ENCODE results near the gene CCPG1.

DNA sequence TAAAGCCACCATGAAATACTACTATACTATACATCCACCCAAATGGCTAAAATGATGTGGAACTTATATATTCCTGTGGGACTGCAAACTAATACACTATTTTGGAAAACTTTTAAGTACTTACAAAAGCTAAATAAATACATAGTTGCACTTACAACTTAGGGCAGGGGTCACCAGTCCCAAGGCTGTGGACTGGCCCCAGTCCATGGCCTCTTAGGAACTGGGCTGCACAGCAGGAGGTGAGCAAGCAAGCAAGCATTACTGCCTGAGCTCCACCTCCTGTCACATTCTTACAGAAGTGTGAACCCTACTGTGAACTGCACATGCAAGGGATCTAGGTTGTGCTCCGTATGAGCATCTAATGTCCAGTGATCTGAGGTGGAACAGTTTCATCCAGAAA, 71.0 kb downstream of the CCPG1 start:
- TF ChIP-seq, protein P1, sequence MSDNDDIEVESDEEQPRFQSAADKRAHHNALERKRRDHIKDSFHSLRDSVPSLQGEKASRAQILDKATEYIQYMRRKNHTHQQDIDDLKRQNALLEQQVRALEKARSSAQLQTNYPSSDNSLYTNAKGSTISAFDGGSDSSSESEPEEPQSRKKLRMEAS (CRISPR knock-in tag; IDR thresholded peaks at IDR 0.05): no peak
- TF ChIP-seq, protein P2, sequence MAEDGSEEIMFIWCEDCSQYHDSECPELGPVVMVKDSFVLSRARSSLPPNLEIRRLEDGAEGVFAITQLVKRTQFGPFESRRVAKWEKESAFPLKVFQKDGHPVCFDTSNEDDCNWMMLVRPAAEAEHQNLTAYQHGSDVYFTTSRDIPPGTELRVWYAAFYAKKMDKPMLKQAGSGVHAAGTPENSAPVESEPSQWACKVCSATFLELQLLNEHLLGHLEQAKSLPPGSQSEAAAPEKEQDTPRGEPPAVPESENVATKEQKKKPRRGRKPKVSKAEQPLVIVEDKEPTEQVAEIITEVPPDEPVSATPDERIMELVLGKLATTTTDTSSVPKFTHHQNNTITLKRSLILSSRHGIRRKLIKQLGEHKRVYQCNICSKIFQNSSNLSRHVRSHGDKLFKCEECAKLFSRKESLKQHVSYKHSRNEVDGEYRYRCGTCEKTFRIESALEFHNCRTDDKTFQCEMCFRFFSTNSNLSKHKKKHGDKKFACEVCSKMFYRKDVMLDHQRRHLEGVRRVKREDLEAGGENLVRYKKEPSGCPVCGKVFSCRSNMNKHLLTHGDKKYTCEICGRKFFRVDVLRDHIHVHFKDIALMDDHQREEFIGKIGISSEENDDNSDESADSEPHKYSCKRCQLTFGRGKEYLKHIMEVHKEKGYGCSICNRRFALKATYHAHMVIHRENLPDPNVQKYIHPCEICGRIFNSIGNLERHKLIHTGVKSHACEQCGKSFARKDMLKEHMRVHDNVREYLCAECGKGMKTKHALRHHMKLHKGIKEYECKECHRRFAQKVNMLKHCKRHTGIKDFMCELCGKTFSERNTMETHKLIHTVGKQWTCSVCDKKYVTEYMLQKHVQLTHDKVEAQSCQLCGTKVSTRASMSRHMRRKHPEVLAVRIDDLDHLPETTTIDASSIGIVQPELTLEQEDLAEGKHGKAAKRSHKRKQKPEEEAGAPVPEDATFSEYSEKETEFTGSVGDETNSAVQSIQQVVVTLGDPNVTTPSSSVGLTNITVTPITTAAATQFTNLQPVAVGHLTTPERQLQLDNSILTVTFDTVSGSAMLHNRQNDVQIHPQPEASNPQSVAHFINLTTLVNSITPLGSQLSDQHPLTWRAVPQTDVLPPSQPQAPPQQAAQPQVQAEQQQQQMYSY (CRISPR knock-in tag; IDR thresholded peaks at IDR 0.05): no peak
- TF ChIP-seq, protein P3, sequence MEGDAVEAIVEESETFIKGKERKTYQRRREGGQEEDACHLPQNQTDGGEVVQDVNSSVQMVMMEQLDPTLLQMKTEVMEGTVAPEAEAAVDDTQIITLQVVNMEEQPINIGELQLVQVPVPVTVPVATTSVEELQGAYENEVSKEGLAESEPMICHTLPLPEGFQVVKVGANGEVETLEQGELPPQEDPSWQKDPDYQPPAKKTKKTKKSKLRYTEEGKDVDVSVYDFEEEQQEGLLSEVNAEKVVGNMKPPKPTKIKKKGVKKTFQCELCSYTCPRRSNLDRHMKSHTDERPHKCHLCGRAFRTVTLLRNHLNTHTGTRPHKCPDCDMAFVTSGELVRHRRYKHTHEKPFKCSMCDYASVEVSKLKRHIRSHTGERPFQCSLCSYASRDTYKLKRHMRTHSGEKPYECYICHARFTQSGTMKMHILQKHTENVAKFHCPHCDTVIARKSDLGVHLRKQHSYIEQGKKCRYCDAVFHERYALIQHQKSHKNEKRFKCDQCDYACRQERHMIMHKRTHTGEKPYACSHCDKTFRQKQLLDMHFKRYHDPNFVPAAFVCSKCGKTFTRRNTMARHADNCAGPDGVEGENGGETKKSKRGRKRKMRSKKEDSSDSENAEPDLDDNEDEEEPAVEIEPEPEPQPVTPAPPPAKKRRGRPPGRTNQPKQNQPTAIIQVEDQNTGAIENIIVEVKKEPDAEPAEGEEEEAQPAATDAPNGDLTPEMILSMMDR (IDR thresholded peaks at IDR 0.05): no peak
- TF ChIP-seq TCF7 (CRISPR knock-in tag; IDR thresholded peaks at IDR 0.05; ENCODE audit: low read depth) (no peak), NR1H2 (CRISPR knock-in tag; IDR thresholded peaks at IDR 0.05) (no peak), JUN (CRISPR knock-in tag; IDR thresholded peaks at IDR 0.05) (no peak), GABPB1 (CRISPR knock-in tag; IDR thresholded peaks at IDR 0.05) (no peak), ATF1 (CRISPR knock-in tag; IDR thresholded peaks at IDR 0.05) (no peak), ZNF232 (CRISPR knock-in tag; IDR thresholded peaks at IDR 0.05) (no peak), FOXJ3 (CRISPR knock-in tag; IDR thresholded peaks at IDR 0.05; ENCODE audit: borderline replicate concordance) (no peak)
- TF ChIP-seq, protein P4, sequence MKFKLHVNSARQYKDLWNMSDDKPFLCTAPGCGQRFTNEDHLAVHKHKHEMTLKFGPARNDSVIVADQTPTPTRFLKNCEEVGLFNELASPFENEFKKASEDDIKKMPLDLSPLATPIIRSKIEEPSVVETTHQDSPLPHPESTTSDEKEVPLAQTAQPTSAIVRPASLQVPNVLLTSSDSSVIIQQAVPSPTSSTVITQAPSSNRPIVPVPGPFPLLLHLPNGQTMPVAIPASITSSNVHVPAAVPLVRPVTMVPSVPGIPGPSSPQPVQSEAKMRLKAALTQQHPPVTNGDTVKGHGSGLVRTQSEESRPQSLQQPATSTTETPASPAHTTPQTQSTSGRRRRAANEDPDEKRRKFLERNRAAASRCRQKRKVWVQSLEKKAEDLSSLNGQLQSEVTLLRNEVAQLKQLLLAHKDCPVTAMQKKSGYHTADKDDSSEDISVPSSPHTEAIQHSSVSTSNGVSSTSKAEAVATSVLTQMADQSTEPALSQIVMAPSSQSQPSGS (CRISPR knock-in tag; IDR thresholded peaks at IDR 0.05; ENCODE audit: borderline replicate concordance, low read depth): no peak
- TF ChIP-seq, protein P5, sequence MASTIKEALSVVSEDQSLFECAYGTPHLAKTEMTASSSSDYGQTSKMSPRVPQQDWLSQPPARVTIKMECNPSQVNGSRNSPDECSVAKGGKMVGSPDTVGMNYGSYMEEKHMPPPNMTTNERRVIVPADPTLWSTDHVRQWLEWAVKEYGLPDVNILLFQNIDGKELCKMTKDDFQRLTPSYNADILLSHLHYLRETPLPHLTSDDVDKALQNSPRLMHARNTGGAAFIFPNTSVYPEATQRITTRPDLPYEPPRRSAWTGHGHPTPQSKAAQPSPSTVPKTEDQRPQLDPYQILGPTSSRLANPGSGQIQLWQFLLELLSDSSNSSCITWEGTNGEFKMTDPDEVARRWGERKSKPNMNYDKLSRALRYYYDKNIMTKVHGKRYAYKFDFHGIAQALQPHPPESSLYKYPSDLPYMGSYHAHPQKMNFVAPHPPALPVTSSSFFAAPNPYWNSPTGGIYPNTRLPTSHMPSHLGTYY (CRISPR knock-in tag; IDR thresholded peaks at IDR 0.05): no peak
- TF ChIP-seq, protein P6, sequence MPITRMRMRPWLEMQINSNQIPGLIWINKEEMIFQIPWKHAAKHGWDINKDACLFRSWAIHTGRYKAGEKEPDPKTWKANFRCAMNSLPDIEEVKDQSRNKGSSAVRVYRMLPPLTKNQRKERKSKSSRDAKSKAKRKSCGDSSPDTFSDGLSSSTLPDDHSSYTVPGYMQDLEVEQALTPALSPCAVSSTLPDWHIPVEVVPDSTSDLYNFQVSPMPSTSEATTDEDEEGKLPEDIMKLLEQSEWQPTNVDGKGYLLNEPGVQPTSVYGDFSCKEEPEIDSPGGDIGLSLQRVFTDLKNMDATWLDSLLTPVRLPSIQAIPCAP (CRISPR knock-in tag; IDR thresholded peaks at IDR 0.05): no peak
- TF ChIP-seq, protein P7, sequence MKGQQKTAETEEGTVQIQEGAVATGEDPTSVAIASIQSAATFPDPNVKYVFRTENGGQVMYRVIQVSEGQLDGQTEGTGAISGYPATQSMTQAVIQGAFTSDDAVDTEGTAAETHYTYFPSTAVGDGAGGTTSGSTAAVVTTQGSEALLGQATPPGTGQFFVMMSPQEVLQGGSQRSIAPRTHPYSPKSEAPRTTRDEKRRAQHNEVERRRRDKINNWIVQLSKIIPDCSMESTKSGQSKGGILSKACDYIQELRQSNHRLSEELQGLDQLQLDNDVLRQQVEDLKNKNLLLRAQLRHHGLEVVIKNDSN (CRISPR knock-in tag; IDR thresholded peaks at IDR 0.05): no peak
